OCI-LY3 (cell line): ENCODE measurements around the gene BHMT2.

Experiments used
- CTCF ChIP-seq: fragments of 200-600, 300-600 bp; sonication (generic); IDR thresholded peaks from 2 replicates; pipeline ENCODE4 v1.5.1; 2014; ENCODE audit warnings: antibody characterized with exemption, low read length, low read depth
- EZH2phosphoT487 ChIP-seq: fragments of 200-600 bp; shearing (Covaris generic); IDR thresholded peaks from 2 replicates; pipeline ENCODE4 v1.6.1; 2018; ENCODE audit warnings: antibody characterized with exemption, mixed run types, low read depth

DNA sequence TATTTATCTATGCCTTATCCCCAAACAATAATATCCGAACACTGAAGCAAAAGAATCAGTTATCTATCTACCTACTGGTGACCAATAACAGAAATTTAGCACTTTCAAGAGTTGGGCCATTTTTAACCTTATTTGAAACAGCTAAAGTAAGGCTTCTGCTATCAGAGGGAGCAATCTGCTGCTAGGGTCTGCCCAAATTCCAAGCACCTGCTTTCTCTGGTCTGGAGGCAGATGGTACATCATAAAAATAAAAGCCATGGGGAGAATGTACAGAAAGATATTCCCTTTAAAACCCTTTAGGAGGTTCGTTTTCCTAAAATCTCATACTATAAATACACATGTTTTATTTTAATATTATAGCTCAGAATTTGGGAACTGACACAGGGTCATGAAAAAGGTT is 46.8 kb upstream of the BHMT2 start:
- TF ChIP-seq CTCF (no peak), EZH2phosphoT487 (no peak)
